H9 (cell line): Measurements from ENCODE around the gene TMEM135. TPM values are rescaled to one million over a fixed set of nuclear protein-coding genes. Genes with fewer than 3 reads are reported as not detected.

Experiments used
- DNase-seq: peaks from one replicate; pipeline ENCODE4 v3.0.0-alpha.2; 2017
- H2AFZ ChIP-seq: one replicate; pipeline ENCODE4 v1.6.1; 2013; ENCODE audit warnings: mild to moderate bottlenecking, low read length, control low read depth, moderate library complexity
- H2AK5ac ChIP-seq: 2 replicates; pipeline ENCODE4 v1.6.1; 2013; ENCODE audit warnings: low read length, control low read depth, mixed read lengths; ENCODE audit not compliant: insufficient read length
- H2BK120ac ChIP-seq: one replicate; pipeline ENCODE4 v1.6.1; 2013; ENCODE audit warnings: low read depth, mild to moderate bottlenecking, low read length, control low read depth, inconsistent platforms; ENCODE audit not compliant: poor library complexity, severe bottlenecking
- H2BK12ac ChIP-seq: 2 replicates; pipeline ENCODE4 v1.6.1; 2013; ENCODE audit warnings: low read length, control low read depth, mixed read lengths, low read depth; ENCODE audit not compliant: insufficient read length
- H2BK15ac ChIP-seq: 2 replicates; pipeline ENCODE4 v1.6.1; 2013; ENCODE audit warnings: low read depth, low read length, control low read depth
- H2BK20ac ChIP-seq: one replicate; pipeline ENCODE4 v1.6.1; 2013; ENCODE audit warnings: low read depth, mild to moderate bottlenecking, low read length, control low read depth, inconsistent platforms; ENCODE audit not compliant: poor library complexity, severe bottlenecking
- H2BK5ac ChIP-seq: 2 replicates; pipeline ENCODE4 v1.6.1; 2013; ENCODE audit warnings: low read length, control low read depth, mixed read lengths; ENCODE audit not compliant: insufficient read length
- H3K14ac ChIP-seq: 2 replicates; pipeline ENCODE4 v1.6.1; 2013; ENCODE audit warnings: low read length, control low read depth; ENCODE audit not compliant: insufficient read depth
- H3K18ac ChIP-seq: 2 replicates; pipeline ENCODE4 v1.6.1; 2013; ENCODE audit warnings: low read depth, mild to moderate bottlenecking, mixed read lengths, low read length, control low read depth; ENCODE audit not compliant: insufficient read length
- H3K23ac ChIP-seq: 2 replicates; pipeline ENCODE4 v1.6.1; 2013; ENCODE audit warnings: low read length, control low read depth, mixed read lengths, low read depth; ENCODE audit not compliant: insufficient read length
- H3K23me2 ChIP-seq: 2 replicates; pipeline ENCODE4 v1.6.1; 2013; ENCODE audit warnings: low read depth, mild to moderate bottlenecking, mixed read lengths, low read length, control low read depth; ENCODE audit not compliant: insufficient read length, poor library complexity, severe bottlenecking
- H3K27ac ChIP-seq: 2 replicates; pipeline ENCODE4 v1.5.1; 2013; ENCODE audit warnings: low read length, control low read depth, mixed read lengths, low read depth; ENCODE audit not compliant: insufficient read length
- H3K27me3 ChIP-seq: 2 replicates; pipeline ENCODE4 v1.6.1; 2013; ENCODE audit warnings: low read length, control low read depth, inconsistent platforms; ENCODE audit not compliant: insufficient read depth
- H3K4ac ChIP-seq: 2 replicates; pipeline ENCODE4 v1.6.1; 2013; ENCODE audit warnings: low read depth, mild to moderate bottlenecking, control low read depth, inconsistent platforms, low read length, moderate library complexity
- H3K4me1 ChIP-seq: 2 replicates; pipeline ENCODE4 v1.6.1; 2013; ENCODE audit warnings: low read length, control low read depth, inconsistent platforms; ENCODE audit not compliant: insufficient read depth
- H3K4me2 ChIP-seq: 2 replicates; pipeline ENCODE4 v1.6.1; 2013; ENCODE audit warnings: low read length, control low read depth, mixed read lengths; ENCODE audit not compliant: insufficient read length, insufficient read depth
- H3K56ac ChIP-seq: 2 replicates; pipeline ENCODE4 v1.6.1; 2013; ENCODE audit warnings: low read depth, mild to moderate bottlenecking, mixed read lengths, low read length, control low read depth; ENCODE audit not compliant: insufficient read length
- H3K79me1 ChIP-seq: 2 replicates; pipeline ENCODE4 v1.6.1; 2013; ENCODE audit warnings: low read depth, mild to moderate bottlenecking, moderate library complexity, low read length, control low read depth, inconsistent platforms; ENCODE audit not compliant: insufficient read depth, poor library complexity, severe bottlenecking
- H3K79me2 ChIP-seq: 2 replicates; pipeline ENCODE4 v1.6.1; 2013; ENCODE audit warnings: low read length, control low read depth, inconsistent platforms; ENCODE audit not compliant: insufficient read depth
- H3K9ac ChIP-seq: 2 replicates; pipeline ENCODE4 v1.6.1; 2013; ENCODE audit warnings: low read length, control low read depth, mixed read lengths; ENCODE audit not compliant: insufficient read length; ENCODE audit errors: extremely low read depth
- H3K9me3 ChIP-seq: one replicate; pipeline ENCODE4 v1.6.1; 2013; ENCODE audit warnings: low read depth, low read length, inconsistent platforms; ENCODE audit not compliant: control insufficient read depth
- H3T11ph ChIP-seq: one replicate; pipeline ENCODE4 v1.6.1; 2013; ENCODE audit warnings: mild to moderate bottlenecking, low read length, control low read depth, inconsistent platforms
- H4K20me1 ChIP-seq: one replicate; pipeline ENCODE4 v1.6.1; 2013; ENCODE audit not compliant: control insufficient read depth, insufficient read length, insufficient read depth
- H4K5ac ChIP-seq: 2 replicates; pipeline ENCODE4 v1.6.1; 2013; ENCODE audit warnings: low read depth, mild to moderate bottlenecking, mixed read lengths, low read length, control low read depth; ENCODE audit not compliant: insufficient read length
- H4K8ac ChIP-seq: replicated peaks from 2 replicates; pipeline ENCODE4 v1.6.1; 2013; ENCODE audit warnings: low read length, control low read depth, mixed read lengths, low read depth; ENCODE audit not compliant: insufficient read length
- H4K91ac ChIP-seq: 2 replicates; pipeline ENCODE4 v1.6.1; 2013; ENCODE audit warnings: low read depth, mild to moderate bottlenecking, moderate library complexity, mixed read lengths, low read length, control low read depth; ENCODE audit not compliant: insufficient read length
- H3K27ac Mint-ChIP-seq, 3 experiments: 2 replicates in 2 of 3; 3 replicates in 1 of 3; pipeline ENCODE4 v1.8.0; 2020 to 2021; ENCODE audit warnings: mixed read lengths in 3 of 3, mild to moderate bottlenecking in 1 of 3, moderate library complexity in 1 of 3
- H3K27me3 Mint-ChIP-seq: 2 replicates; pipeline ENCODE4 v1.8.0; 2021; ENCODE audit warnings: low read depth, mild to moderate bottlenecking, moderate library complexity, mixed read lengths
- H3K36me3 Mint-ChIP-seq, 3 experiments: 2 replicates in 2 of 3; 3 replicates in 1 of 3; pipeline ENCODE4 v1.8.0; 2020 to 2021; ENCODE audit warnings: low read depth in 3 of 3, mixed read lengths in 3 of 3; ENCODE audit not compliant: insufficient read depth in 1 of 3
- H3K4me1 Mint-ChIP-seq, 2 experiments: 2 replicates each; pipeline ENCODE4 v1.8.0; 2020; ENCODE audit warnings: mixed read lengths in 2 of 2
- H3K4me3 Mint-ChIP-seq, 2 experiments: 2 replicates in 1 of 2; 3 replicates in 1 of 2; pipeline ENCODE4 v1.8.0; 2020 to 2021; ENCODE audit warnings: mild to moderate bottlenecking in 2 of 2, mixed read lengths in 2 of 2, moderate library complexity in 1 of 2
- H3K9me3 Mint-ChIP-seq, 2 experiments: 2 replicates in 1 of 2; 3 replicates in 1 of 2; pipeline ENCODE4 v1.8.0; 2020; ENCODE audit warnings: mild to moderate bottlenecking in 2 of 2, mixed read lengths in 2 of 2, moderate library complexity in 1 of 2
- WGBS: extraction: QIAGEN DNeasy Blood & Tissue Kit; methylation state at CpG from one replicate; pipeline ENCODE4 v1.1.7; 2013; ENCODE audit warnings: missing lambda C conversion rate, low lambda C conversion rate, mixed read lengths; ENCODE audit not compliant: insufficient read length; ENCODE audit errors: extremely low coverage; 5-methylcytosine and 5-hydroxymethylcytosine counted together
- total RNA-seq: library from RNA; stranded (reverse); gene quantifications from 2 replicates; pipeline ENCODE4 v1.2.1, GENCODE V29; 2021
- TF ChIP-seq, protein P1 (sequence below): fragments of 200-600 bp; sonication (generic); conservative IDR thresholded peaks from 3 replicates; pipeline ENCODE4 v1.8.0; 2021; ENCODE audit warnings: antibody characterized with exemption, mild to moderate bottlenecking

The TMEM135 gene
- total RNA-seq, 1 experiment from 2014 or later, result 25.2 TPM

DNA sequence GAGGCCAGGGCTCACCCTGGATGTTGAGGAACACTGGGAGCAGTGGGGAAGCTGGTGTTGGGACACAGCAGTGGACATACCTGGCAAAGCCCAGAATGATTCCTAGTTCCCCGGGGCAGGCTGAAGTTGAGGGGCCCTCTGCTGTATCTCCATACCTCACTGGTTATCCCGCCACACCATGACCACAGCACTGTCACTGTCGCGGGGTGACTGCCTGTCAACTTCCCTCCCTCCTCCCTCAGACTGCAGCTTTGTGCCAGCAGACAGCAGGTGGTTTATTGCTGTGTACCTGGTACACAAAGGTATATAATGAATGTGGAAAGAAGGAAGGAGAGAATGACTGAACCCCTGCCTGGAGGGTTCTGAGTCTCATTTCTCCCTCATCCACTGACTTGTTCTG is 318.7 kb downstream of the TMEM135 start:
- Histone ChIP-seq H3K18ac (no peak overlapping the region), H2BK12ac (no peak overlapping the region), H3K14ac (no peak overlapping the region; the same call in 1 of the 2 replicates), H2AK5ac (no peak overlapping the region), H2BK5ac (no peak overlapping the region), H2BK20ac (no peak overlapping the region), H4K91ac (no peak overlapping the region), H2BK120ac (no peak overlapping the region), H3T11ph (no peak overlapping the region), H3K4ac (no peak overlapping the region), H3K79me1 (no peaks in the 10 kb centered on the region), H3K23ac (no peak overlapping the region), H3K27ac (no peak overlapping the region), H2AFZ (no peak overlapping the region), H2BK15ac (no peak overlapping the region), H3K4me2 (no peak overlapping the region), H3K4me1 (no peaks in the 10 kb centered on the region), H3K27me3 (no peaks in the 10 kb centered on the region), H3K9me3 (no peaks in the 10 kb centered on the region), H3K9ac (no peak overlapping the region), H3K79me2 (no peaks in the 10 kb centered on the region), H4K20me1 (no peaks in the 10 kb centered on the region), H4K8ac (no peak overlapping the region), H4K5ac (no peak overlapping the region), H3K56ac (no peak overlapping the region), H3K23me2 (no peaks in the 10 kb centered on the region)
- H3K27ac Mint-ChIP-seq, result no peak overlapping the region
- no peak for DNase-seq
- no CpG with 5 or more reads among the region's 4 CpGs for WGBS
- H3K9me3 Mint-ChIP-seq, result no peaks in the 10 kb centered on the region
- no peaks in the 10 kb centered on the region; a peak in 1 of 7 replicates for H3K36me3 Mint-ChIP-seq
- H3K4me1 Mint-ChIP-seq, result peaks cover 12% of the 10 kb centered on the region in 2 experiments
- TF ChIP-seq, protein P1, sequence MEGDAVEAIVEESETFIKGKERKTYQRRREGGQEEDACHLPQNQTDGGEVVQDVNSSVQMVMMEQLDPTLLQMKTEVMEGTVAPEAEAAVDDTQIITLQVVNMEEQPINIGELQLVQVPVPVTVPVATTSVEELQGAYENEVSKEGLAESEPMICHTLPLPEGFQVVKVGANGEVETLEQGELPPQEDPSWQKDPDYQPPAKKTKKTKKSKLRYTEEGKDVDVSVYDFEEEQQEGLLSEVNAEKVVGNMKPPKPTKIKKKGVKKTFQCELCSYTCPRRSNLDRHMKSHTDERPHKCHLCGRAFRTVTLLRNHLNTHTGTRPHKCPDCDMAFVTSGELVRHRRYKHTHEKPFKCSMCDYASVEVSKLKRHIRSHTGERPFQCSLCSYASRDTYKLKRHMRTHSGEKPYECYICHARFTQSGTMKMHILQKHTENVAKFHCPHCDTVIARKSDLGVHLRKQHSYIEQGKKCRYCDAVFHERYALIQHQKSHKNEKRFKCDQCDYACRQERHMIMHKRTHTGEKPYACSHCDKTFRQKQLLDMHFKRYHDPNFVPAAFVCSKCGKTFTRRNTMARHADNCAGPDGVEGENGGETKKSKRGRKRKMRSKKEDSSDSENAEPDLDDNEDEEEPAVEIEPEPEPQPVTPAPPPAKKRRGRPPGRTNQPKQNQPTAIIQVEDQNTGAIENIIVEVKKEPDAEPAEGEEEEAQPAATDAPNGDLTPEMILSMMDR, result no peak
- H3K27me3 Mint-ChIP-seq, result peaks cover 2% of the 10 kb centered on the region; the same call in 1 of the 2 replicates
- H3K4me3 Mint-ChIP-seq, result no peak overlapping the region
